ENCODE measurements around the gene VTN.

VTN gene

DNA sequence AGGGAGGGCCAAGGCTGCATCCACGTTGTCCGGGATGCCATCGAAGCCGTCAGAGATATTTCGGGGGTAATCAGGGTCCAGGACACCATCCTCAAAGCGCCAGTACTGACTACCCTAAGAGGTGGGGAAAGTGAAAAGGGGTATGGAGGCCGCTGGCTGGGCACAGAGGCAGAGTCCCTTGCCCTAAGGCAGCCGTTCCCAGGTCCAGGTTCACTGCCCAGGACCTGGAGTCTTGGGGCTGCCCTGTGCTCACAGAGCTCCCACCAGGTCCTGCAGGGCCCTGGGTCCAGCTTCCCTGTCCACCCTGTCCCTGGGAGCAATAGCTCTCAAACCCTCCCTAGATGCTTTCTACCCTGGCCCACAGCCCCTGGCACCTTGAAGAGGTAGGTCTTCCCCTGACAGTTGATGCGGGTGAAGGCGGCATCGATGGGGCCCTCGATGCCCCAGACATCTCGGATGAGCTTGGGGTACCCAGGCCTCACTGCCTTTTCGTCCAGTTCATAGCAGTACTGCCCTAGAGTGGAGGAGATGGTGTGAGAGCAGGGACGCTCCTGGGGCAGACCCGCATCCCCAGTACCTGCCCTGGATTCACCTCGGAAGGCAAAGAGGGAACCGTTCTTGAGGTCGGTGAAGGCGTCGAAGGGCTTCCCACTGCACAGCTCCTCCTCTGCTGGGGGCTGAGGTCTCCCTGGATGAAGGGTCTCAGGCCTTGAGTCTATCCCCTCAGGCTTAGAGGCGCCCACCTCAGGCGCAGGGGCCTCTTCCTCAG lies 1.0 kb downstream of the VTN start:
- Histone ChIP-seq H3K4me1 (ENCODE audit: low read length) (peaks cover 16% of the 10 kb centered on the region), H3K4me3 (ENCODE audit: low read length) (no peak overlapping the region), H2AFZ (ENCODE audit: low read depth, low read length) (no peak overlapping the region), H4K20me1 (ENCODE audit: insufficient read depth, low read length) (peaks cover 12% of the 10 kb centered on the region; the same call in 1 of the 2 replicates), H3K79me2 (ENCODE audit: low read length) (peaks cover 23% of the 10 kb centered on the region), H3K27ac (ENCODE audit: low read length) (no peak overlapping the region), H3K36me3 (replicated peaks; ENCODE audit: low read depth, low read length) (no peaks in the 10 kb centered on the region), H3K9me3 (ENCODE audit: insufficient read depth, low read length) (no peaks in the 10 kb centered on the region), H3K9ac (ENCODE audit: low read length) (no peak overlapping the region), H3K4me2 (ENCODE audit: low read length) (no peak overlapping the region), H3K27me3 (ENCODE audit: low read depth, low read length) (no peaks in the 10 kb centered on the region)
- TF ChIP-seq, protein P1, sequence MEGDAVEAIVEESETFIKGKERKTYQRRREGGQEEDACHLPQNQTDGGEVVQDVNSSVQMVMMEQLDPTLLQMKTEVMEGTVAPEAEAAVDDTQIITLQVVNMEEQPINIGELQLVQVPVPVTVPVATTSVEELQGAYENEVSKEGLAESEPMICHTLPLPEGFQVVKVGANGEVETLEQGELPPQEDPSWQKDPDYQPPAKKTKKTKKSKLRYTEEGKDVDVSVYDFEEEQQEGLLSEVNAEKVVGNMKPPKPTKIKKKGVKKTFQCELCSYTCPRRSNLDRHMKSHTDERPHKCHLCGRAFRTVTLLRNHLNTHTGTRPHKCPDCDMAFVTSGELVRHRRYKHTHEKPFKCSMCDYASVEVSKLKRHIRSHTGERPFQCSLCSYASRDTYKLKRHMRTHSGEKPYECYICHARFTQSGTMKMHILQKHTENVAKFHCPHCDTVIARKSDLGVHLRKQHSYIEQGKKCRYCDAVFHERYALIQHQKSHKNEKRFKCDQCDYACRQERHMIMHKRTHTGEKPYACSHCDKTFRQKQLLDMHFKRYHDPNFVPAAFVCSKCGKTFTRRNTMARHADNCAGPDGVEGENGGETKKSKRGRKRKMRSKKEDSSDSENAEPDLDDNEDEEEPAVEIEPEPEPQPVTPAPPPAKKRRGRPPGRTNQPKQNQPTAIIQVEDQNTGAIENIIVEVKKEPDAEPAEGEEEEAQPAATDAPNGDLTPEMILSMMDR (IDR thresholded peaks at IDR 0.05; ENCODE audit: low read depth, low read length), result no peak
- TF ChIP-seq EZH2phosphoT487 (IDR thresholded peaks at IDR 0.05; ENCODE audit: low read depth), result no peak

DNA sequence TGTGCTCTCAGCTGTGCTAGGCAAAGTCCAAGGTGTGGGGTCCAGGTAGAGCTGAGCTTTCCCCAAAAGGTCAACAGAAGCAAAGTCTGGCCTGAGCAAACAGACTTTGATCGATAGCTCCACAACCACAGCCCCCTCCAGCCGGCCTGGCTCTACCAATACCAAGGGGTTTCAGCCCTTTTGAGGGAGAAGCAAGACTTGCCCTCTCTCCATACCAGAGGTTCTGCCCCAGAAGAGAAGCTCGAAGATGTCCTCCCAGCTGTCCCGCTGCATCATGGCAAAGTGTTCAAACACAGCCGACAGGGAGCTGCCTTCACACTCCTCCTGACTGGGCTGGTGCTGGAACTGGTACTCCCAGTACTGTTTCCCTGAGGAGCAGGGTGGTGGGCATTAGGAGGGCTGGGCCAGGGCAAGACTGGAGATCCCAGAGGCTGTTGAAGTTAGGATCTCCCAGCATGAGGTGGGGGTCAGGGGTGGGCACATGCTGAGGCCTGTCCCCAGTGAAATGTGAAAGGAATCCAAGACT lies 1.7 kb downstream of the VTN start:
- Histone ChIP-seq H4K20me1 (ENCODE audit: insufficient read depth, low read length) (peaks cover 9% of the 10 kb centered on the region; the same call in 1 of the 2 replicates), H3K4me2 (ENCODE audit: low read length) (no peak overlapping the region), H3K9ac (ENCODE audit: low read length) (no peak overlapping the region)

DNA sequence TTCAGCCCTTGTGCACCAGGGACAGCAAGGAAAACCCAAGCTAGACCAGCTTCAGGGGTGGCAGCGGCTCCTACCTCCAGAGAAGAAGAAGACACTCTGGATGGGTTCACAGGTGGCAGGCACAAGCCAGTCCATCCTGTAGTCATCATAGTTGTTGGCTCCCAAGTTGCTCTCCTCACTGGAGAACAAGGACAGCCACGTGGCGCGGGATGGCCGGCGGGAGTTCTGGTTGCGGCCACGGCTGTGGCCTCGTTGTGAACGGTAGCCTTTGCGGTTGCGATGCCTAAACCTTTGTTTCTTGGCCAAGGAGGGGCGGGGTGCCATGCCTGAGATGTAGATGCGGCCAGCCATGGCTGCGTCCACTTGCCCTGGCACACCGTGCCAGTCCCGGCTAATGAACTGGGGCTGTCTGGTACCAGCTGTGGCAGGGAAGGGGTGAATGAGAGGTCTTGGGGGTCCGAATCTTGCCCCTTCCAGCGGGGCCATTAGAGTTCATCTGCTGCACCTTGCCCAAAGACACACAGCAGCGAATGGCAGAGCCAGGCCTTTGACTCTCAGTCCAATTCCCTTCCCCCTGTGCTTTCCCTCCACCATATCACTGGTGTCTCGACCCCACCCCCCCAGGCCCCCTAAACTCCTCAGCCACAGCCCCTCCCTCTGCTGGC lies 2.3 kb downstream of the VTN start:
- H3K36me3 ChIP-seq (replicated peaks; ENCODE audit: low read depth, low read length), result peaks cover 3% of the 10 kb centered on the region
- H3K9me3 ChIP-seq (ENCODE audit: insufficient read depth, low read length), result no peaks in the 10 kb centered on the region
- TF ChIP-seq EZH2phosphoT487 (IDR thresholded peaks at IDR 0.05; ENCODE audit: low read depth), result no peak
- TF ChIP-seq, protein P1 (IDR thresholded peaks at IDR 0.05; ENCODE audit: low read depth, low read length), result no peak
- 0 out of 2 replicates have a peak, but pooled peaks cover 3% of the 10 kb centered on the region for H4K20me1 ChIP-seq (ENCODE audit: insufficient read depth, low read length)
- H3K27ac ChIP-seq (ENCODE audit: low read length), result no peak overlapping the region
- H3K79me2 ChIP-seq (ENCODE audit: low read length), result peaks cover 10% of the 10 kb centered on the region
- H3K4me1 ChIP-seq (ENCODE audit: low read length), result peaks cover 7% of the 10 kb centered on the region
- no peak overlapping the region for H2AFZ ChIP-seq (ENCODE audit: low read depth, low read length)
- no peaks in the 10 kb centered on the region for H3K27me3 ChIP-seq (ENCODE audit: low read depth, low read length)
- H3K9ac ChIP-seq (ENCODE audit: low read length), result no peak overlapping the region
- no peak overlapping the region for H3K4me3 ChIP-seq (ENCODE audit: low read length)
- no peak overlapping the region for H3K4me2 ChIP-seq (ENCODE audit: low read length)

More for the DNA sequence above, 1.7 kb downstream of the VTN start:
- Histone ChIP-seq H3K4me1 (ENCODE audit: low read length) (peaks cover 13% of the 10 kb centered on the region), H3K27ac (ENCODE audit: low read length) (no peak overlapping the region), H3K4me3 (ENCODE audit: low read length) (no peak overlapping the region), H3K79me2 (ENCODE audit: low read length) (peaks cover 16% of the 10 kb centered on the region), H3K9me3 (ENCODE audit: insufficient read depth, low read length) (no peaks in the 10 kb centered on the region), H2AFZ (ENCODE audit: low read depth, low read length) (no peak overlapping the region), H3K36me3 (replicated peaks; ENCODE audit: low read depth, low read length) (peaks cover 3% of the 10 kb centered on the region), H3K27me3 (ENCODE audit: low read depth, low read length) (no peaks in the 10 kb centered on the region)
- TF ChIP-seq, protein P1 (IDR thresholded peaks at IDR 0.05; ENCODE audit: low read depth, low read length), result no peak
- TF ChIP-seq EZH2phosphoT487 (IDR thresholded peaks at IDR 0.05; ENCODE audit: low read depth), result no peak

DNA sequence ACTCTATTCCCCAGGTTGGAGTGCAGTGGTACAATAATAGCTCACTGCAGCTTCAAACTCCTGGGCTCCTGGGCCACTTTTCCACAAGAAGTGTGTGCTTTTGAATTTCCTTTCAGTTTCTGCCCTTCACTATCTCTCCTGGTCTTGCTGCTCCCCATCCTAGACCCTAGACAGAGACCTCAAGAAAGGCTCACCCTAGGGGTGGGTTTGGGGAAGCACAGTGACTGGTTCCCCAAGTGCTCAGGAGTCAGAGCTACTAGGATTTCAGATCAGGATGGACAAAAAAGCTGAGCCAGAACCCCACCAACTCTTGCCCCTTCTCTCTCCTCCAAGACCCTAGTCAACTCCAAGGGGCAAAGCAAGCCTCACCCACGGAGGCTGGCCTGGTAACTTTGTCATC lies 3.5 kb downstream of the VTN start:
- no peak overlapping the region for H3K4me3 ChIP-seq (ENCODE audit: low read length)
- H3K79me2 ChIP-seq (ENCODE audit: low read length), result no peaks in the 10 kb centered on the region
- H3K4me1 ChIP-seq (ENCODE audit: low read length), result peaks cover 6% of the 10 kb centered on the region
- no peak overlapping the region for H3K4me2 ChIP-seq (ENCODE audit: low read length)
- no peak overlapping the region for H3K27ac ChIP-seq (ENCODE audit: low read length)
- H2AFZ ChIP-seq (ENCODE audit: low read depth, low read length), result no peak overlapping the region
- H4K20me1 ChIP-seq (ENCODE audit: insufficient read depth, low read length), result no peaks in the 10 kb centered on the region
- no peaks in the 10 kb centered on the region for H3K9me3 ChIP-seq (ENCODE audit: insufficient read depth, low read length)
- no peak overlapping the region for H3K9ac ChIP-seq (ENCODE audit: low read length)
- TF ChIP-seq, protein P1 (IDR thresholded peaks at IDR 0.05; ENCODE audit: low read depth, low read length), result no peak
- no peak for TF ChIP-seq EZH2phosphoT487 (IDR thresholded peaks at IDR 0.05; ENCODE audit: low read depth)
- no peaks in the 10 kb centered on the region for H3K27me3 ChIP-seq (ENCODE audit: low read depth, low read length)
- H3K36me3 ChIP-seq (replicated peaks; ENCODE audit: low read depth, low read length), result peaks cover 8% of the 10 kb centered on the region
